Measurements from ENCODE around the gene OR6C1.
"Not testable (repeated sequence)": the region's sequence is repeated elsewhere in the genome, so short reads cannot be mapped to it uniquely, and the experiment has no call there.

The OR6C1 gene

GRCh38 chr12:55314043-55314442 lies at the start of gene OR6C1:
OR6C1 (plus strand) TSS chr12:55314343; CDS start chr12:55320600, 6,257 bp downstream.
- DNase-seq: no peak

GRCh38 chr12:55280991-55281390 lies 33.2 kb upstream of the OR6C1 start:
- DNase-seq: no peak

- no peak for DNase-seq
Observed at GRCh38 chr12:55289999-55290398, 24.1 kb upstream of the OR6C1 start.

- no peak for DNase-seq
Observed at GRCh38 chr12:55296469-55296868, 17.7 kb upstream of the OR6C1 start, which contains the start of gene OR6C6. OR6C6 (minus strand) TSS chr12:55296569; CDS start chr12:55295232, 1,337 bp downstream.

GRCh38 chr12:55320201-55320600 lies 6.1 kb downstream of the OR6C1 start:
- DNase-seq: no peak

GRCh38 chr12:55325801-55326200 lies 11.7 kb downstream of the OR6C1 start:
- DNase-seq: not testable (repeated sequence)

GRCh38 chr12:55330446-55330845 lies 16.3 kb downstream of the OR6C1 start, which contains the start of gene OR6C3:
OR6C3 (plus strand) TSS chr12:55330746; CDS start chr12:55331701, 955 bp downstream.
- no peak for DNase-seq

- DNase-seq: no peak
Observed at GRCh38 chr12:55336002-55336401, 21.9 kb downstream of the OR6C1 start.

- not testable (repeated sequence) for DNase-seq
Observed at GRCh38 chr12:55355338-55355737, 41.2 kb downstream of the OR6C1 start.

GRCh38 chr12:55362675-55363074 lies 48.5 kb downstream of the OR6C1 start, which contains the start of gene OR6C75:
OR6C75 (plus strand) TSS chr12:55362975; CDS start chr12:55365111, 2,136 bp downstream.
- DNase-seq: no peak

GRCh38 chr12:55365086-55365485 lies 50.9 kb downstream of the OR6C1 start:
- DNase-seq: no peak
